GM10266 (cell line): ENCODE results near the gene ATRIP.
"Not testable (repeated sequence)": the region's sequence is repeated elsewhere in the genome, so short reads cannot be mapped to it uniquely, and the experiment has no call there.

Source experiments
- DNase-seq: peaks from one replicate; pipeline ENCODE4 v3.0.0; 2012; ENCODE audit errors: extremely low spot score
- TF ChIP-seq, protein P1 (sequence below): IDR thresholded peaks from 2 replicates; pipeline ENCODE4 v1.5.1; 2012; ENCODE audit warnings: mild to moderate bottlenecking, low read depth; ENCODE audit not compliant: control insufficient read depth, insufficient read depth; ENCODE audit errors: missing control alignments

The ATRIP gene

DNA sequence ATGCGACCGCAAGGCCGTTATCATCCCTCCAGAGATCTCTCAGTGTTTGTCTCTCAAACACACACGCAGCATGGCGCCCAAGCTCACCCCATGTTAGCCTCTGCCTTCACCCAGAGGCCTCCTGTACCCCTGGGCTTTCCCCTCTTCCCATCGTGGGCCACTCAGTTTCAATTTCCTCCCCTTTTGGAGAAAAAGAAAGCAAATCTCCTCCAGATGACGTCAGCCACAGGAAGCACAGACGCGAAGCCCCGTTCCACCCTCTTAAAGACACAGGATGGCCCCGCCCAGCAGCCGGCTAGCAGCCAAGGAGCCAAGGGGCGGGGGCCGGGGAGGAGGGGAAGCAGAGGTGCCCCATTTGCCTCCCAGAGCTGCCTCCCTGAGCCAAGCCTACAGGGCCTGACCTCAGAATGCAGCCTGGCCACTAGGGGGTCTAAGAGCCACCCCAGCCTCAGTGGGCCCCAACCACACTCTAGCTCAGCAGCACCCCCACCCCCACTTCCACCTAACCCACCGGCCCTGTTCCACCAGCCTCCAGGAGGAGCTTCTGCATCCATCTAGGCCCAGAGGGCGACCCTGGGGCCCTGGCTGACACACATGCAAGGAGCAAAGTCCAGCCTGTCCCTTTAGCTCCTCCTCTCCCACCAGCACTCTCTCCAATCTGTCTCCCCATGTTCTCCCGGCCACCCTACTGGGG, 26.5 kb downstream of the ATRIP start:
- TF ChIP-seq, protein P1, sequence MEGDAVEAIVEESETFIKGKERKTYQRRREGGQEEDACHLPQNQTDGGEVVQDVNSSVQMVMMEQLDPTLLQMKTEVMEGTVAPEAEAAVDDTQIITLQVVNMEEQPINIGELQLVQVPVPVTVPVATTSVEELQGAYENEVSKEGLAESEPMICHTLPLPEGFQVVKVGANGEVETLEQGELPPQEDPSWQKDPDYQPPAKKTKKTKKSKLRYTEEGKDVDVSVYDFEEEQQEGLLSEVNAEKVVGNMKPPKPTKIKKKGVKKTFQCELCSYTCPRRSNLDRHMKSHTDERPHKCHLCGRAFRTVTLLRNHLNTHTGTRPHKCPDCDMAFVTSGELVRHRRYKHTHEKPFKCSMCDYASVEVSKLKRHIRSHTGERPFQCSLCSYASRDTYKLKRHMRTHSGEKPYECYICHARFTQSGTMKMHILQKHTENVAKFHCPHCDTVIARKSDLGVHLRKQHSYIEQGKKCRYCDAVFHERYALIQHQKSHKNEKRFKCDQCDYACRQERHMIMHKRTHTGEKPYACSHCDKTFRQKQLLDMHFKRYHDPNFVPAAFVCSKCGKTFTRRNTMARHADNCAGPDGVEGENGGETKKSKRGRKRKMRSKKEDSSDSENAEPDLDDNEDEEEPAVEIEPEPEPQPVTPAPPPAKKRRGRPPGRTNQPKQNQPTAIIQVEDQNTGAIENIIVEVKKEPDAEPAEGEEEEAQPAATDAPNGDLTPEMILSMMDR, result peak; percentile 42
- DNase-seq, result peak; percentile 93

DNA sequence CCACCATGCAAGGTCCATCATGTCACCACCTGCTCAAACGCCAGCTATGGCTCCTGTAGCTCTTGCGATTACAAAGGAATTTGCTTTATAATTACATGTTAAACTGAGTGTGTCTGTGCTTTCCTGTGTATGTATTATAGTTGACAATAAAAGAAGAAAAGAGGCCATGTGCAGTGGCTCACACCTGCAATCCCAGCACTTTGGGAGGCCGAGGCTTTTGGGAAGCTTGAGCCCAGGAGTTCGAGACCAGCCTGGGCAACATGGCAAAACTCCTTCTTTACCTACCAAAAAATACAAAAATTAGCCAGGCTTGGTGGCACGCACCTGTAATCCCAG, 27.0 kb downstream of the ATRIP start:
- TF ChIP-seq, protein P1, result no peak
- DNase-seq, result no peak

DNA sequence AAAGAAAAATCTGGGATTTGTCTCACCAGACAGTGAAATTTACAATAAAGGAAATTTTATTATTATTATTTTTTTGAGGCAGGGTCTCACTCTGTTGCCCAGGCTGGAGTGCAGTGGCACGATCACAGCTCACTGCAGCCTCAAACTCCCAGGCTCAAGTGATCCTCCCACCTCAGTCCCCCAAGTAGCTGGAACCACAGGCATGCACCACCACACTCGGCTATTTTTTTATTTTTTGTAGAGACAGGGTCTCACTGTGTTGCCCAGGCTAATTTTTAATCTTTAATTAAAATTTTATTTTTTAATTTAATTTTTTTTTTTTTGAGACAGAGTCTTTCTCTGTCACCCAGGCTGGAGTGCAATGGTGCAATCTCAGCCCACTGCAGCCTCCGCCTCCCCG, 27.5 kb downstream of the ATRIP start:
- not testable (repeated sequence) for DNase-seq

DNA sequence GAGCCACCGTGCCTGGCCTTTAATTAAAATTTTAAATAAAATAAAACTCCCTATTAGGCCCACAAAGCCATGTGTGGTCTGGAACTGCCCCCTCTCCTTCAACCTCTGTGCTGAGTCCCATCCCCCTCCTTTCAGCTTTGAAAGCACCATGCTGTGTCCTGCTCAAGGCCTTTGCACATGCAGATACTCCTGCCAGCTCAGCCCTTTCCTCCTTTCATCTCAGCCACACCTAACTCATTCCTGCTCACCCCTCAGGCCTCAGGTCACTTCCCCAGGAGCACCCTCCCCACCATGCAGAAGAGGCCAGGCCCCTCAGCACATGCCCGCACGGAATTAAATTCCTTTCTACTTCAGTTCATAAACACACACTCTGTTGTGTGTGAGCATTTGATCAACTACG, 28.1 kb downstream of the ATRIP start:
- TF ChIP-seq, protein P1, result no peak
- no peak for DNase-seq

DNA sequence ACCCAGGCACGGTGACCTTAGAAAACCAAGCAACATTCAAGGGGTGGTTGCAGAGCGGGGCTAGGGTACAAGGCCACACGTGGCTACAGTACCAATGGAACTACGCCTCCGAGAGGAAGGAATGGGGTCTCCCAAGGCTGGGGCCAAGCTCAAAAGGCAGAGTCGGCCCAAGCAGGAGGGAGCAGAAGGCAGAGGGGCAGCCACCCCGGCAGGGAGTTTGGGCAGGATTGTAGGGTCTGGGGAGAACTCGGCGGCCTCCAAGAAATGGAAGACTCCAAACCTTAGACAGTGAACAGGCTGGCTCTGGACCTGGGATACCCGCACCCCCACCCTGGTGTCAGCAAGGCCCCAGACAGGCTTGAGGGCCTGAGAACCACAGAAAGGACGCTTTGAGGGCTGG, 28.7 kb downstream of the ATRIP start:
- no peak for DNase-seq
- TF ChIP-seq, protein P1, result no peak

DNA sequence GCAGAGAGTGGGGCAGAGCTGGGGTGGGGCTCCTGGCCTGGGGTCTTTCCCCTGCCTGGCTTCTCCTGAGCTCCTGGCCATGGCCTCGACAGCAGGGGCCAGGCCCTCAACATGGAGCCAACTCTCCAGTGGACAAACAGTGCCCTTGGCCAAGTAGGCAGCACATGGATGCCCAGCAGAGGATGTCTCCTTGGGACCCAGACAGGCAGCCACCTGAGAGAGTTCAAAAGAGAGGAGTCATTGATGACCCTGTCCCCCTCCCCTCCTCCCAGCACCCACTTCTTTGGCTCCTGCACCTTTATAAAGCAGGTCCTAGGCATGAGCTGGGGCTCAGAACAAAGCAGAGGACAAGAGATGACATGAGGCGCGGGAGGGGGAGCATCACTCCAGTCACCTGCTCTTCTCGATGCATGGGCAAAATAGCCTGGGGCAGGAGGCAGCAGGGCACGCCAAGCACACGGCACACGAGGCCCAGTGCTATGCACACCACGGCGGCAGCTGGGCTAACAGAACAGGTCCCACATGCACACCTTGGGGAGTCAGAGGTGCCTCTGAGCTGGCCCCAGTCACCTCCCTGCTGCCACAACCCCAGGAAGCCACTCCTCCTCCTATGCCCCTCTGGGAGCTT, 30.0 kb downstream of the ATRIP start:
- TF ChIP-seq, protein P1, result no peak
- no peak for DNase-seq

DNA sequence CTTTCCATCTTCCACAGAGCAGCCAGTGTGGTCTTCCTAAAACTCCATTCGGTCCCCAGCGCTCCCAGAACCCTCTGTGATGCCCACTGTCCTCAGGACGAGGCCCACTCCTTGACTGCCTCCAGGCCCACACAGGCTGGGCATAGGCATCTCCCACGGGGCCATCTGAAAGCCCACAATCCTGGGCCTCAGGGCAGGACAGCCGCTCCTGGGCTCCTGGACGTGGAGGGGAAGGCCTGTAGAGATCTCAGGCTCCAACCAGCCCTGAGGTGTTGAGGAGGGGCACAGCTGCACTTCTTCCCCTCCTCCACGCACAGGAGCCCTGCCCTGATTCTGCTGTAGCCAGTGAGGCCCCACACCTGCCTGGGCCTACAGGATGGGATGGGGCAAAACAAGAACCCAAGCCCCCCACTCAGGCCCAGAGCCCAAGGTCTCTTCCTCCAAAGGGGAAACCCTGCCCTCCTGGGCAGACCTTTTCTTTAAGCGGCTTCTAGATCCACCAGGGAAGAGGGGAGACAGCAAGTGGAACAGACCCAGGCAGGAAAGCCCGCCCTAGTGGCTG, 31.5 kb downstream of the ATRIP start:
- DNase-seq, result no peak
- TF ChIP-seq, protein P1, result no peak
